ENCODE data around the gene AFDN. TPM values are rescaled to one million over a fixed set of nuclear protein-coding genes. Genes with fewer than 3 reads are reported as not detected.

The AFDN gene
- total RNA-seq, 1 donor = 29.2 TPM

DNA sequence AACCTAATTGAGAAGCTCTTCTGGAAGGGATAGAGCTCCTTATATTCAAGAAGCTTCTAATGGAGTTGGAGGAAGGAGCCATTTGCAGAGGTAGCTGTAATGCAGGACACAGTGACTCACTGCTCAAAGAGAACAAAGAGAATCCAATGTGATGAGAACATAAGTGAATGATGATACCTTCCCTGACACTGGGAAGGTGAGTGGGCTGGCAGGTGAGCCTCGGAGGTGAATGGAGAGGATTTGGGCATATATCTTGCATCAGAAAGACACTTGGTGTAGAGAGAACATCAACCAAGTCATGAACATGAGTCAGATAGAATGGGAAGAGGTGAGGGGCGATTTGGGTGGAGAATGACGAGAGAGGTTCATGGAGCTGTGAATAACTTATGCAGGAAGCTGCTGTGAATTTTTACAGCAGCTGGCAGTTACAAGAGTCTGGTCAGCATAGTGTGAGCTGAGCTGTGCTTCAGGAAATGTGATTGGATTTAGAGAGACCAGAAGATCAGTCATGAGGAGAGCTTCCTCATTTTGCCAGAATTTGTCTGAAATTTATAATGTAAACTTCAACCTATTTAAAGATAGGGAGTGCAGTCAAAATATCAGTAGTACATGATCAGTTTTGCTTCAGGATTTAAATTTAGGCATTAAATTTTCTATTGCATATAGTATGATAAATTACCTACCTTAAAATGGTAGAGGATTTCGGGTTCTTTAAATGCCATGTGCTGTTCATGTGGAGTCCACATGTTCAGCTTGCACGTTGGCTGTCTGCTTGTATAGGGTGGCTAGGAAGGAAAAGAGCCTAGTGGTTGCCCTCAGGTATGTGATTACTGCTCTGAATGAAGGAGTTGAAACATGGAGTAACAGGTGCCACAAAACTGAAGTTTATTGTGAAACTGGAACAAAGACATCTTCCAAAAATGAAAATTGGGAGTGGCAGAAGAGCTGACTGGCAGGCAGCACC lies 111.5 kb downstream of the AFDN start:
- TF ChIP-seq, protein P1, sequence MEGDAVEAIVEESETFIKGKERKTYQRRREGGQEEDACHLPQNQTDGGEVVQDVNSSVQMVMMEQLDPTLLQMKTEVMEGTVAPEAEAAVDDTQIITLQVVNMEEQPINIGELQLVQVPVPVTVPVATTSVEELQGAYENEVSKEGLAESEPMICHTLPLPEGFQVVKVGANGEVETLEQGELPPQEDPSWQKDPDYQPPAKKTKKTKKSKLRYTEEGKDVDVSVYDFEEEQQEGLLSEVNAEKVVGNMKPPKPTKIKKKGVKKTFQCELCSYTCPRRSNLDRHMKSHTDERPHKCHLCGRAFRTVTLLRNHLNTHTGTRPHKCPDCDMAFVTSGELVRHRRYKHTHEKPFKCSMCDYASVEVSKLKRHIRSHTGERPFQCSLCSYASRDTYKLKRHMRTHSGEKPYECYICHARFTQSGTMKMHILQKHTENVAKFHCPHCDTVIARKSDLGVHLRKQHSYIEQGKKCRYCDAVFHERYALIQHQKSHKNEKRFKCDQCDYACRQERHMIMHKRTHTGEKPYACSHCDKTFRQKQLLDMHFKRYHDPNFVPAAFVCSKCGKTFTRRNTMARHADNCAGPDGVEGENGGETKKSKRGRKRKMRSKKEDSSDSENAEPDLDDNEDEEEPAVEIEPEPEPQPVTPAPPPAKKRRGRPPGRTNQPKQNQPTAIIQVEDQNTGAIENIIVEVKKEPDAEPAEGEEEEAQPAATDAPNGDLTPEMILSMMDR (IDR thresholded peaks at IDR 0.05; ENCODE audit: insufficient read depth, low read length) = no peak
- H3K4me3 ChIP-seq (ENCODE audit: low read depth, low read length) = no peak overlapping the region
- DNase-seq (ENCODE audit: low read depth) = no peak

DNA sequence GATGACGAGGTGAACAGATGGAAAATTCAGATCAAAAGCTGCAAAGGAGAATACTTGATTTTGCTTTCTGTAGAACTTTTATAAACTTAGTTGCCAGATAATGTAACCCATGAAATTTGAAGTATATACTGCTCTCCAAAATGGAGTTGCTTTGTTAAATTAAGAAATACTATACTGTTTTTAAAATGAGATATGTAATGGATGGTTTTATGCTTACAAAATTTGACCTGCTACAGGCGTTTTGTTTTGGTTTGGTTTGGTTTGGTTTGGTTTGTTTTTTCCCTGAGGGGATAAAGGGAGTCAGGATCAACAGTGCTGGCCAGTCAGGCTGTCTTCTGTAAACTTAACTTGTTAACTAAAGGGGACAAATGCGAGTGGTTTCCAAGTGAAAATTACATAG lies 115.1 kb downstream of the AFDN start:
- no peak for DNase-seq (ENCODE audit: low read depth)
- no peak overlapping the region for H3K4me3 ChIP-seq (ENCODE audit: low read depth, low read length)

DNA sequence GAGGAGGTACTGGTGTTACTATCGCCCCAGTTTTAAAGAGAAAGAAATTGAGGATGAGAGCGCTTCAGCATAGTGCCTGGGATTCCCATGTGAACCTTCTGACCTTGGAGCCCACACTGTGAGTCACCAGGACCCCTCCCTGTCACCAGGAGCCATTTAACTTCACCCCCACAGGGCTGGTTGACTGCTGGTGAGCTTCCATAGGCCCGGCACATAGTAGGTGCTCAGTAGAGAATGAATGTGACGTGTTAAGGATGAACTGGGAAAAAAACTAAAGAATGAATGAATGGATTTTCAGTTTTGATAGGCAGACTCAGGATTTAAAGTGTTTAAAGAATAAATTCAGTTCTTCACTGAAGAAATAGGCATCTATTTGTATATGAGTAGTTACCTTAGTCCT lies 117.4 kb downstream of the AFDN start:
- TF ChIP-seq, protein P1 (IDR thresholded peaks at IDR 0.05; ENCODE audit: insufficient read depth, low read length) = no peak
- H3K4me3 ChIP-seq (ENCODE audit: low read depth, low read length) = no peak overlapping the region
- DNase-seq (ENCODE audit: low read depth) = no peak

More for the DNA sequence above, 115.1 kb downstream of the AFDN start:
- TF ChIP-seq, protein P1 (IDR thresholded peaks at IDR 0.05; ENCODE audit: insufficient read depth, low read length) = no peak

DNA sequence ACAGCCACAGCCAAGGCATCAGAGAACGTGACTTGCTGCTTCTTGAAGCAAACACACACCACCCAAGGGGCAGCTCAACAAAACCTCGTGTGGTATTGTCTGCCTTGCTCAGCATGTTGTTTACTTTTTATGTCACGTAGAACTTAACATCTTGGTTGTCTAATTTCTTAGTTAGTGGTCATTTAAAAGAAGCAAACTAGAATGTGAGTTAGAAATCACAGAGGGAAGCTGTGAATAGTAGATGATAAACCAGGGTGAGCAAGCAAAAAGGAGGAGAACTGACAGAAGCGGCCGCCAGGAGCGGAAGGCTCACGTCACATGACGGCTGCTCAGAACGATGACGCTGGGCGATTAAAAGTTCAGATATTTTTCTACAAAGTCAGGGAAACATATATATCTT lies 119.3 kb downstream of the AFDN start:
- TF ChIP-seq, protein P1 (IDR thresholded peaks at IDR 0.05; ENCODE audit: insufficient read depth, low read length) = no peak
- no peak for DNase-seq (ENCODE audit: low read depth)
- H3K4me3 ChIP-seq (ENCODE audit: low read depth, low read length) = no peak overlapping the region

DNA sequence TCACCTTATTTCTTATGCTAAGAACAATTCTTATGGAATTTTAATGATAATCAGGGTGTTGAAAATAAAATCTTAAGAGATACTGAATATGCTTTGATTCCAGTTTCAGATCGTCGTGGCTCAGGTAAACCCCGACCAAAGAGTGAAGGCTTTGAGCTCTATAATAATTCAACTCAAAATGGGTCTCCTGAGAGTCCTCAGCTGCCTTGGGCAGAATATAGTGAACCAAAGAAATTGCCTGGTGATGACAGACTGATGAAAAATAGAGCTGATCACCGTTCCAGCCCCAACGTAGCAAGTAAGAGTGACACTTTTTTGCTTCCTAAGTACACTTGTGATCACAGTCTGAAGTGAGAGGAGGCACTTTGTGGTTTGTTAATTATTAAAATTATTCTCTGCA lies 119.9 kb downstream of the AFDN start:
- TF ChIP-seq, protein P1 (IDR thresholded peaks at IDR 0.05; ENCODE audit: insufficient read depth, low read length) = no peak
- no peak for DNase-seq (ENCODE audit: low read depth)
- no peak overlapping the region for H3K4me3 ChIP-seq (ENCODE audit: low read depth, low read length)

DNA sequence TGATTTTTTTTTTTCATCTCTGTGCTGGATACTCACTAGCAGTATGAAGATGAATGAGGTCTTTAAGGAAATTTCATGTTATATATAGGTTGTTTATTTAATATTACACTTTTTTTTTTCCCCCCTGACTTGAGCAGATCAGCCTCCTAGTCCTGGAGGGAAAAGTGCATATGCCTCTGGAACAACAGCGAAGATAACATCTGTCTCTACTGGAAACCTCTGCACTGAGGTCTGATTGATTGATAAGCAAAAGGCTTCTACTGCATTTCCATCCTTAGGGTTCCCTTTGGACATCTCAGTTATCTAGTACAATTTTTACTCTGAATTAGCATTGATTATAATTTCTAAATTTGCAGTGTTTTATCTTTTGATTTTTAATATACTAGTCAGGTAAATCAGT lies 121.0 kb downstream of the AFDN start:
- DNase-seq (ENCODE audit: low read depth) = no peak
- TF ChIP-seq, protein P1 (IDR thresholded peaks at IDR 0.05; ENCODE audit: insufficient read depth, low read length) = no peak
- no peak overlapping the region for H3K4me3 ChIP-seq (ENCODE audit: low read depth, low read length)
